Keratinocyte (primary cell): ENCODE results near the gene RASSF7. TPM values are rescaled to one million over a fixed set of nuclear protein-coding genes. Genes with fewer than 3 reads are reported as not detected.

ENCODE experiments used
- DNase-seq: peaks from one replicate; pipeline ENCODE4 v3.0.0-alpha.2; 2011; ENCODE audit warnings: low read depth, missing footprints, low spot score
- FAIRE-seq: peaks from 2 replicates; lab custom pipeline; 2011; peaks lifted over from hg19 to GRCh38; lab: Jason Lieb, UNC
- H2AFZ ChIP-seq: 2 replicates; pipeline ENCODE4 v1.6.0; 2012; ENCODE audit warnings: low read length, control low read depth, inconsistent platforms; ENCODE audit not compliant: control insufficient read depth
- H3K27ac ChIP-seq: 2 replicates; pipeline ENCODE4 v1.5.1; 2011; ENCODE audit warnings: low read length; ENCODE audit not compliant: control insufficient read depth, insufficient read depth
- H3K27me3 ChIP-seq: 3 replicates; pipeline ENCODE4 v1.6.0; 2011; ENCODE audit warnings: low read length; ENCODE audit not compliant: control insufficient read depth, insufficient read depth; ENCODE audit errors: extremely low read depth
- H3K36me3 ChIP-seq, 2 experiments: 2 replicates in 1 of 2; 3 replicates in 1 of 2; pipeline ENCODE4 v1.5.1; 2011; ENCODE audit warnings: low read length in 2 of 2, mild to moderate bottlenecking in 1 of 2; ENCODE audit not compliant: control insufficient read depth in 2 of 2, insufficient read depth in 2 of 2; ENCODE audit errors: extremely low read depth in 1 of 2
- H3K4me1 ChIP-seq: 3 replicates; pipeline ENCODE4 v1.5.1; 2011; ENCODE audit warnings: low read length; ENCODE audit not compliant: control insufficient read depth, insufficient read depth; ENCODE audit errors: extremely low read depth
- H3K4me2 ChIP-seq: 3 replicates; pipeline ENCODE4 v1.6.0; 2011; ENCODE audit warnings: low read depth, low read length; ENCODE audit not compliant: control insufficient read depth, insufficient read depth; ENCODE audit errors: extremely low read depth
- H3K4me3 ChIP-seq, 3 experiments: fragments of 200-600 bp in 1 of 3; sonication (generic) in 1 of 3; 2 replicates in 2 of 3; 3 replicates in 1 of 3; pipeline ENCODE4 v1.5.1; 2011 to 2016; ENCODE audit warnings: low read length in 3 of 3, mild to moderate bottlenecking in 3 of 3, control low read depth in 2 of 3, inconsistent platforms in 1 of 3, low read depth in 1 of 3, mixed read lengths in 1 of 3, mixed run types in 1 of 3, moderate library complexity in 1 of 3; ENCODE audit not compliant: control insufficient read depth in 2 of 3, insufficient read depth in 2 of 3; ENCODE audit errors: extremely low read depth in 1 of 3
- H3K79me2 ChIP-seq: 2 replicates; pipeline ENCODE4 v1.6.0; 2012; ENCODE audit warnings: low read length; ENCODE audit not compliant: control insufficient read depth, insufficient read depth
- H3K9ac ChIP-seq: 3 replicates; pipeline ENCODE4 v1.6.0; 2011; ENCODE audit warnings: low read length; ENCODE audit not compliant: control insufficient read depth, insufficient read depth; ENCODE audit errors: extremely low read depth
- H3K9me1 ChIP-seq: 3 replicates; pipeline ENCODE4 v1.6.0; 2011; ENCODE audit warnings: low read length; ENCODE audit not compliant: control insufficient read depth, insufficient read depth; ENCODE audit errors: extremely low read depth
- H3K9me3 ChIP-seq: 2 replicates; pipeline ENCODE4 v1.5.1; 2012; ENCODE audit warnings: low read depth, low read length; ENCODE audit not compliant: control insufficient read depth
- H4K20me1 ChIP-seq: 3 replicates; pipeline ENCODE4 v1.6.0; 2011; ENCODE audit warnings: low read length; ENCODE audit not compliant: control insufficient read depth, insufficient read depth; ENCODE audit errors: extremely low read depth
- CTCF ChIP-seq, 3 experiments: IDR thresholded peaks in 1 of 3; conservative IDR thresholded peaks in 1 of 3; optimal IDR thresholded peaks in 1 of 3; 2 replicates in 2 of 3; 3 replicates in 1 of 3; pipeline versions ENCODE3 to v1.5.1; 2011; ENCODE audit warnings: low read length in 3 of 3, mild to moderate bottlenecking in 3 of 3, moderate library complexity in 2 of 3, control low read depth in 1 of 3, inconsistent platforms in 1 of 3; ENCODE audit not compliant: insufficient read depth in 2 of 3; ENCODE audit errors: extremely low read depth in 1 of 3
- EZH2 ChIP-seq: IDR thresholded peaks from one replicate; pipeline ENCODE4 v1.6.1; 2012; ENCODE audit warnings: inconsistent platforms, mild to moderate bottlenecking, low read length, moderate library complexity
- dilution Hi-C: fragments of 300-500 bp; cut with MboI; formaldehyde crosslinking; loops from one replicate; pipeline ENCODE4 v1.7.0; 2020; ENCODE audit warnings: low sequenced_read_pairs; ENCODE audit not compliant: extremely low pct_ligation_motif_present
- polyA plus RNA-seq, 5 experiments: library from polyadenylated mRNA; depleted of rRNA in 3 of 5; stranded (reverse) in 3 of 5; stranded (forward) in 1 of 5; unstranded in 1 of 5; fragments of >200 nt; gene quantifications; 1 replicate in 1 of 5; 2 replicates in 3 of 5; 3 replicates in 1 of 5; pipeline versions ENCODE4 v1.2.1 to v1.2.3, GENCODE V29; 2011 to 2012; ENCODE audit warnings: missing spikeins in 2 of 5, low read depth in 1 of 5, low replicate concordance in 1 of 5

RASSF7 gene
- polyA plus RNA-seq, 1 donor (not counting 4 experiments of a cell fraction or from before 2014, with no cell fraction given): 24.3 TPM

GRCh38 chr11:608791-609251, 48.1 kb downstream of the RASSF7 start:
- DNase-seq (no peak), FAIRE-seq (no peak)
- TF ChIP-seq CTCF (optimal IDR thresholded peaks at IDR 0.05 in 1 of 3, IDR thresholded peaks at IDR 0.05 in 1 of 3, conservative IDR thresholded peaks at IDR 0.05 in 1 of 3; ENCODE audit: extremely low read depth in 1 of 3, insufficient read depth in 2 of 3, low read length in 3 of 3): no peak
- H3K27ac ChIP-seq: no peak overlapping the region
- dilution Hi-C loops: no loop called here
- H3K27me3 ChIP-seq: no peaks in the 10 kb centered on the region
- H3K9me3 ChIP-seq: no peaks in the 10 kb centered on the region
- peaks cover 59 to 74% of the 10 kb centered on the region in 2 experiments for H3K36me3 ChIP-seq
- no peaks in the 10 kb centered on the region for H3K9me1 ChIP-seq
- H3K4me3 ChIP-seq: no peak overlapping the region
- no peaks in the 10 kb centered on the region for H3K79me2 ChIP-seq
- H4K20me1 ChIP-seq: peaks cover 15% of the 10 kb centered on the region
- H3K4me1 ChIP-seq: peaks cover 26% of the 10 kb centered on the region
- H2AFZ ChIP-seq: no peak overlapping the region
- H3K9ac ChIP-seq: no peak overlapping the region
- no peak overlapping the region for H3K4me2 ChIP-seq

GRCh38 chr11:609341-609811, 48.6 kb downstream of the RASSF7 start:
- no peak for TF ChIP-seq CTCF (optimal IDR thresholded peaks at IDR 0.05 in 1 of 3, IDR thresholded peaks at IDR 0.05 in 1 of 3, conservative IDR thresholded peaks at IDR 0.05 in 1 of 3; ENCODE audit: extremely low read depth in 1 of 3, insufficient read depth in 2 of 3, low read length in 3 of 3)
- TF ChIP-seq EZH2: no peak
- no peaks in the 10 kb centered on the region for H3K27me3 ChIP-seq
- H2AFZ ChIP-seq: no peak overlapping the region
- H3K4me1 ChIP-seq: peaks cover 31% of the 10 kb centered on the region
- DNase-seq: no peak
- H3K9me1 ChIP-seq: no peaks in the 10 kb centered on the region
- H3K9ac ChIP-seq: no peak overlapping the region
- H3K36me3 ChIP-seq: peaks cover 57 to 69% of the 10 kb centered on the region in 2 experiments
- no peak overlapping the region for H3K4me3 ChIP-seq
- H4K20me1 ChIP-seq: peaks cover 15% of the 10 kb centered on the region
- no peak for FAIRE-seq
- dilution Hi-C loops: no loop called here
- H3K9me3 ChIP-seq: no peaks in the 10 kb centered on the region
- no peak overlapping the region for H3K27ac ChIP-seq
- H3K79me2 ChIP-seq: no peaks in the 10 kb centered on the region
- no peak overlapping the region for H3K4me2 ChIP-seq
